PC-9 (cell line): ENCODE data around the gene LIMS2. TPM values are rescaled to one million over a fixed set of nuclear protein-coding genes. Genes with fewer than 3 reads are reported as not detected.

Experiments
- BruUV-seq: library from RNA; stranded (reverse); fragments of 400-500 nt; replicated peaks from 2 replicates; lab custom pipeline; 2021; lab: Mats Ljungman, UMichigan
- CTCF ChIA-PET: fragments of 300-600 bp; sonication (Branson Sonifier 250); formaldehyde crosslinking; loops from one replicate; lab custom pipeline; 2022; ENCODE audit warnings: antibody characterized with exemption; lab: Charles Lee
- POLR2A ChIA-PET: fragments of 300-600 bp; sonication (Branson Sonifier 250); formaldehyde crosslinking; loops from one replicate; lab custom pipeline; 2022; ENCODE audit warnings: antibody characterized with exemption; ENCODE audit not compliant: unreplicated experiment; lab: Charles Lee
- DNase-seq, 2 experiments: peaks; one replicate each; pipeline versions ENCODE4 v3.0.0 to v3.0.0-alpha.2; 2015 to 2022; ENCODE audit warnings: mixed read lengths in 1 of 2
- H2AFZ ChIP-seq: fragments of 200-600 bp; sonication (generic); 2 replicates; pipeline ENCODE4 v1.8.1; 2017; ENCODE audit warnings: antibody characterized with exemption
- H3F3A ChIP-seq: fragments of 200-600 bp; sonication (generic); 2 replicates; pipeline ENCODE4 v1.8.1; 2017; ENCODE audit warnings: antibody characterized with exemption, mild to moderate bottlenecking, low read depth; ENCODE audit not compliant: insufficient read depth
- H3K27ac ChIP-seq: fragments of 200-600 bp; sonication (generic); 2 replicates; pipeline ENCODE4 v1.6.1; 2016; ENCODE audit warnings: mixed run types
- H3K27me3 ChIP-seq: fragments of 200-600 bp; sonication (generic); 2 replicates; pipeline ENCODE4 v1.6.1; 2016; ENCODE audit warnings: low read depth, mixed run types; ENCODE audit not compliant: insufficient read depth
- H3K36me3 ChIP-seq: fragments of 200-600 bp; sonication (generic); 2 replicates; pipeline ENCODE4 v1.6.1; 2016; ENCODE audit warnings: low read depth, mixed run types
- H3K4me1 ChIP-seq: fragments of 200-600 bp; sonication (generic); replicated peaks from 2 replicates; pipeline ENCODE4 v1.6.1; 2016; ENCODE audit warnings: mixed run types; ENCODE audit not compliant: insufficient read depth
- H3K4me2 ChIP-seq: fragments of 200-600 bp; sonication (generic); 2 replicates; pipeline ENCODE4 v1.6.1; 2017; ENCODE audit warnings: mixed run types
- H3K4me3 ChIP-seq: fragments of 200-600 bp; sonication (generic); 2 replicates; pipeline ENCODE4 v1.6.1; 2016; ENCODE audit warnings: mixed run types
- H3K79me2 ChIP-seq: fragments of 200-600 bp; sonication (generic); 2 replicates; pipeline ENCODE4 v1.6.1; 2017; ENCODE audit warnings: low read depth, mixed run types
- H3K9me2 ChIP-seq: fragments of 200-600 bp; sonication (generic); 2 replicates; pipeline ENCODE4 v1.8.1; 2017; ENCODE audit warnings: mild to moderate bottlenecking; ENCODE audit not compliant: insufficient read depth
- H3K9me3 ChIP-seq: fragments of 200-600 bp; sonication (generic); 2 replicates; pipeline ENCODE4 v1.8.1; 2016; ENCODE audit warnings: low read depth; ENCODE audit not compliant: insufficient read depth
- H4K20me1 ChIP-seq: fragments of 200-600 bp; sonication (generic); 2 replicates; pipeline ENCODE4 v1.8.1; 2017; ENCODE audit not compliant: insufficient read depth
- CTCF ChIP-seq: fragments of 200-600 bp; sonication (generic); conservative IDR thresholded peaks from 2 replicates; pipeline ENCODE4 v1.6.1; 2017; ENCODE audit warnings: mixed run types, antibody characterized with exemption, mild to moderate bottlenecking, moderate library complexity
- EZH2 ChIP-seq: fragments of 200-600 bp; sonication (generic); IDR thresholded peaks from 2 replicates; pipeline ENCODE4 v1.8.0; 2017; ENCODE audit warnings: antibody characterized with exemption, low read depth
- intact Hi-C: fragments of 100-400 bp; cut with micrococcal nuclease; formaldehyde crosslinking; loops from one replicate; pipeline ENCODE4 v1.10.0; 2022; ENCODE audit not compliant: unreplicated experiment
- total RNA-seq: library from RNA; stranded (reverse); gene quantifications from 2 replicates; pipeline ENCODE4 v1.2.3, GENCODE V29; 2021

LIMS2 gene
- total RNA-seq, 1 experiment from 2014 or later, result 1.4 TPM

GRCh38 chr2:127685410-127686080, 10.2 kb upstream of the LIMS2 start:
- no peaks in the 10 kb centered on the region for H3K9me2 ChIP-seq
- H3K27me3 ChIP-seq, result no peaks in the 10 kb centered on the region; the same call in 1 of the 2 replicates
- H4K20me1 ChIP-seq, result no peaks in the 10 kb centered on the region
- H3K4me2 ChIP-seq, result no peak overlapping the region
- no peak overlapping the region for H3K27ac ChIP-seq
- intact Hi-C loops, result no loop called here
- no peaks in the 10 kb centered on the region for H3K79me2 ChIP-seq
- POLR2A ChIA-PET, result no interaction called here
- peaks cover 3% of the 10 kb centered on the region for H3K9me3 ChIP-seq
- CTCF ChIA-PET, result no interaction called here
- TF ChIP-seq EZH2 (no peak), CTCF (no peak)
- H3K36me3 ChIP-seq, result no peaks in the 10 kb centered on the region
- BruUV-seq, result no TSS peak
- H3F3A ChIP-seq, result no peaks in the 10 kb centered on the region
- H2AFZ ChIP-seq, result no peak overlapping the region
- no peaks in the 10 kb centered on the region for H3K4me1 ChIP-seq
- no peak for DNase-seq
- H3K4me3 ChIP-seq, result no peak overlapping the region

- POLR2A ChIA-PET, result no interaction called here
- H3K4me2 ChIP-seq, result no peak overlapping the region
Measured at GRCh38 chr2:127683757-127684156, 8.4 kb upstream of the LIMS2 start.

GRCh38 chr2:127683056-127683455, 7.7 kb upstream of the LIMS2 start:
- Histone ChIP-seq H3K4me2 (no peak overlapping the region), H3K4me3 (no peak overlapping the region), H3F3A (no peaks in the 10 kb centered on the region), H3K4me1 (no peaks in the 10 kb centered on the region), H3K27ac (no peak overlapping the region), H3K36me3 (no peaks in the 10 kb centered on the region), H3K27me3 (peaks cover 11% of the 10 kb centered on the region), H2AFZ (no peak overlapping the region), H3K9me3 (no peaks in the 10 kb centered on the region), H3K9me2 (no peaks in the 10 kb centered on the region), H3K79me2 (no peaks in the 10 kb centered on the region), H4K20me1 (no peaks in the 10 kb centered on the region)
- POLR2A ChIA-PET, result no interaction called here
- intact Hi-C loops, result no loop called here
- DNase-seq, result no peak
- CTCF ChIA-PET, result no interaction called here
- BruUV-seq, result no TSS peak
- no peak for TF ChIP-seq CTCF

More at GRCh38 chr2:127683757-127684156, 8.4 kb upstream of the LIMS2 start:
- no peak overlapping the region for H3K4me3 ChIP-seq
- H3K27me3 ChIP-seq, result peaks cover 4% of the 10 kb centered on the region
- H4K20me1 ChIP-seq, result no peaks in the 10 kb centered on the region
- no peaks in the 10 kb centered on the region for H3K79me2 ChIP-seq
- intact Hi-C loops, result no loop called here
- no peaks in the 10 kb centered on the region for H3K36me3 ChIP-seq
- no peak for TF ChIP-seq EZH2
- TF ChIP-seq CTCF, result no peak
- H3K9me3 ChIP-seq, result no peaks in the 10 kb centered on the region; the same call in 1 of the 2 replicates
- no peak overlapping the region for H2AFZ ChIP-seq
- no peaks in the 10 kb centered on the region for H3F3A ChIP-seq
- BruUV-seq, result no TSS peak
- CTCF ChIA-PET, result no interaction called here
- DNase-seq, result no peak
- H3K27ac ChIP-seq, result no peak overlapping the region
- no peaks in the 10 kb centered on the region for H3K9me2 ChIP-seq
- H3K4me1 ChIP-seq, result no peaks in the 10 kb centered on the region
